Ascending aorta (tissue), 2 donors: ENCODE measurements around the gene RNF224. TPM values are rescaled to one million over a fixed set of nuclear protein-coding genes. Genes with fewer than 3 reads are reported as not detected.

Source experiments
- DNase-seq, 2 donors: peaks; one replicate each; pipeline ENCODE4 v3.0.0-alpha.2; 2019; ENCODE audit warnings: low spot score in 2 of 2
- H3K27ac ChIP-seq, 2 donors: fragments of 200-600 bp; sonication (generic); one replicate each; pipeline ENCODE4 v1.5.1; 2016 to 2017; ENCODE audit warnings: mild to moderate bottlenecking in 1 of 2
- H3K27me3 ChIP-seq: fragments of 200-600 bp; sonication (generic); one replicate; pipeline ENCODE4 v1.5.1; 2017
- H3K36me3 ChIP-seq, 2 donors: fragments of 200-600 bp; sonication (generic); one replicate each; pipeline ENCODE4 v1.5.1; 2016
- H3K4me1 ChIP-seq, 2 donors: fragments of 200-600 bp; sonication (generic); one replicate each; pipeline ENCODE4 v1.5.1; 2016 to 2017; ENCODE audit warnings: mild to moderate bottlenecking in 1 of 2
- H3K4me3 ChIP-seq, 2 donors: fragments of 200-600 bp; sonication (generic); one replicate each; pipeline ENCODE4 v1.5.1; 2016 to 2017; ENCODE audit warnings: mild to moderate bottlenecking in 1 of 2
- H3K9me3 ChIP-seq, 2 donors: fragments of 200-600 bp; sonication (generic); one replicate each; pipeline ENCODE4 v1.5.1; 2016
- CTCF ChIP-seq, 3 experiments: fragments of 200-600 bp in 2 of 3; fragments of 450-650 bp in 1 of 3; sonication (generic) in 2 of 3; IDR thresholded peaks; one replicate each; pipeline ENCODE4 v1.5.1; 2016 to 2019; ENCODE audit warnings: antibody characterized with exemption in 3 of 3, mild to moderate bottlenecking in 1 of 3, moderate library complexity in 1 of 3
- intact Hi-C: fragments of 100-400 bp; cut with DNase I; formaldehyde crosslinking; loops from one replicate; pipeline ENCODE4 v1.15.1; 2023
- total RNA-seq: library from RNA; depleted of rRNA; stranded (reverse); fragments of >200 nt; gene quantifications from one replicate; pipeline ENCODE4 v1.1.0, GENCODE V29; 2016

RNF224 gene
- total RNA-seq, 1 donor from 2014 or later = not detected

- Histone ChIP-seq H3K4me3 (no peak overlapping the region), H3K27ac (no peak overlapping the region), H3K27me3 (no peaks in the 10 kb centered on the region), H3K4me1 (peaks cover 10 to 20% of the 10 kb centered on the region in 2 donors), H3K36me3 (peaks cover 0 to 7% of the 10 kb centered on the region in 2 donors), H3K9me3 (no peaks in the 10 kb centered on the region)
- no peak for TF ChIP-seq CTCF (IDR thresholded peaks at IDR 0.05)
- intact Hi-C loops = no loop called here
- no peak for DNase-seq
Observed at GRCh38 chr9:137252555-137253506, 25.5 kb downstream of the RNF224 start.

- H3K9me3 ChIP-seq = no peaks in the 10 kb centered on the region
- H3K4me3 ChIP-seq = peak overlapping the region; percentile 88 to 98
- H3K4me1 ChIP-seq = peaks cover 10 to 20% of the 10 kb centered on the region in 2 donors
- TF ChIP-seq CTCF (IDR thresholded peaks at IDR 0.05) = no peak
- no peak for DNase-seq
- H3K27ac ChIP-seq = peak overlapping the region in 1 of 2 donors; percentile 43
- H3K27me3 ChIP-seq = no peaks in the 10 kb centered on the region
- intact Hi-C loops = loop anchor here (2.0 kb wide), 1 partner anchor 23 kb away; the partner anchor contains the start of gene TOR4A
- peaks cover 0 to 17% of the 10 kb centered on the region in 2 donors for H3K36me3 ChIP-seq
Observed at GRCh38 chr9:137253717-137254623, 26.7 kb downstream of the RNF224 start.

GRCh38 chr9:137254624-137255447 lies 27.5 kb downstream of the RNF224 start, which contains the start of gene NELFB:
TSS of gene NELFB (plus strand) at chr9:137255327.
- peaks cover 10 to 20% of the 10 kb centered on the region in 2 donors for H3K4me1 ChIP-seq
- peak within 1 kb of the TSS; percentile 50 to 72 for H3K27ac ChIP-seq
- peak in 1 of 3 experiments; percentile 28 for TF ChIP-seq CTCF (IDR thresholded peaks at IDR 0.05)
- peaks cover 0 to 21% of the 10 kb centered on the region in 2 donors for H3K36me3 ChIP-seq
- DNase-seq = peak; percentile 42 to 95
- H3K9me3 ChIP-seq = no peaks in the 10 kb centered on the region
- no peaks in the 10 kb centered on the region for H3K27me3 ChIP-seq
- H3K4me3 ChIP-seq = peak within 1 kb of the TSS; percentile 88 to 98
- intact Hi-C loops = loop anchor here (1.0 to 2.0 kb wide), 2 partner anchors 14 to 22 kb away; partner anchors contain the start of genes TOR4A and TUBB4B

GRCh38 chr9:137255448-137256114 lies 28.3 kb downstream of the RNF224 start:
- intact Hi-C loops = loop anchor here (1.0 to 2.0 kb wide), 2 partner anchors 14 to 21 kb away; partner anchors contain the start of genes TOR4A and TUBB4B
- H3K27me3 ChIP-seq = no peaks in the 10 kb centered on the region
- H3K27ac ChIP-seq = peak overlapping the region; percentile 50 to 72
- peak overlapping the region; percentile 88 to 98 for H3K4me3 ChIP-seq
- DNase-seq = no peak
- no peak for TF ChIP-seq CTCF (IDR thresholded peaks at IDR 0.05)
- H3K36me3 ChIP-seq = peaks cover 5 to 21% of the 10 kb centered on the region in 2 donors
- H3K9me3 ChIP-seq = no peaks in the 10 kb centered on the region
- peaks cover 10 to 20% of the 10 kb centered on the region in 2 donors for H3K4me1 ChIP-seq
